ENCODE data around the gene RAI2.

The RAI2 gene

GRCh38 chrX:17860811-17861488 lies at the start of gene RAI2:
RAI2 (minus strand) TSS chrX:17861298; CDS start chrX:17802010, 59,288 bp downstream.
- DNase-seq (ENCODE audit: low read depth in 2 of 2) = peak; percentile 3 to 30

- no peak for DNase-seq (ENCODE audit: low read depth in 2 of 2)
Observed at GRCh38 chrX:17888421-17888820, 27.3 kb upstream of the RAI2 start.

GRCh38 chrX:17882680-17883079 lies 21.6 kb upstream of the RAI2 start:
- no peak for DNase-seq (ENCODE audit: low read depth in 2 of 2)

- no peak for DNase-seq (ENCODE audit: low read depth in 2 of 2)
Observed at GRCh38 chrX:17878028-17878670, 17.1 kb upstream of the RAI2 start.

- DNase-seq (ENCODE audit: low read depth in 2 of 2) = no peak
Observed at GRCh38 chrX:17876135-17876534, 15.0 kb upstream of the RAI2 start.

GRCh38 chrX:17869580-17869979 lies 8.5 kb upstream of the RAI2 start:
- DNase-seq (ENCODE audit: low read depth in 2 of 2) = no peak

GRCh38 chrX:17861489-17862011 lies 452 bp upstream of the RAI2 start:
- no peak for DNase-seq (ENCODE audit: low read depth in 2 of 2)

GRCh38 chrX:17860179-17860780 lies 818 bp downstream of the RAI2 start:
- DNase-seq (ENCODE audit: low read depth in 2 of 2) = no peak

- peak in 1 of 2 donors; percentile 6 for DNase-seq (ENCODE audit: low read depth in 2 of 2)
Observed at GRCh38 chrX:17859609-17860178, 1.4 kb downstream of the RAI2 start.

- DNase-seq (ENCODE audit: low read depth in 2 of 2) = no peak
Observed at GRCh38 chrX:17854531-17854930, 6.6 kb downstream of the RAI2 start.

GRCh38 chrX:17854069-17854468 lies 7.0 kb downstream of the RAI2 start:
- no peak for DNase-seq (ENCODE audit: low read depth in 2 of 2)

GRCh38 chrX:17851874-17852273 lies 9.2 kb downstream of the RAI2 start:
- DNase-seq (ENCODE audit: low read depth in 2 of 2) = no peak

- no peak for DNase-seq (ENCODE audit: low read depth in 2 of 2)
Observed at GRCh38 chrX:17848545-17849265, 12.4 kb downstream of the RAI2 start.

GRCh38 chrX:17846045-17846444 lies 15.1 kb downstream of the RAI2 start:
- no peak for DNase-seq (ENCODE audit: low read depth in 2 of 2)

GRCh38 chrX:17844236-17844635 lies 16.9 kb downstream of the RAI2 start:
- no peak for DNase-seq (ENCODE audit: low read depth in 2 of 2)

GRCh38 chrX:17842769-17843525 lies 18.2 kb downstream of the RAI2 start:
- DNase-seq (ENCODE audit: low read depth in 2 of 2) = no peak

- DNase-seq (ENCODE audit: low read depth in 2 of 2) = no peak
Observed at GRCh38 chrX:17839269-17839668, 21.8 kb downstream of the RAI2 start.

GRCh38 chrX:17836830-17837229 lies 24.3 kb downstream of the RAI2 start:
- DNase-seq (ENCODE audit: low read depth in 2 of 2) = no peak

- no peak for DNase-seq (ENCODE audit: low read depth in 2 of 2)
Observed at GRCh38 chrX:17833954-17834353, 27.1 kb downstream of the RAI2 start.

- DNase-seq (ENCODE audit: low read depth in 2 of 2) = no peak
Observed at GRCh38 chrX:17831255-17831654, 29.8 kb downstream of the RAI2 start.

- no peak for DNase-seq (ENCODE audit: low read depth in 2 of 2)
Observed at GRCh38 chrX:17830211-17830610, 30.9 kb downstream of the RAI2 start.

Data from stimulated activated CD4-positive, alpha-beta T cell treated with anti-CD3 and anti-CD28 coated beads, Interleukin-1b, Interleukin-23, amount 100 ng/mL, for 4 hours (primary cell).